Measurements from ENCODE around the gene SLAMF1. TPM values are rescaled to one million over a fixed set of nuclear protein-coding genes. Genes with fewer than 3 reads are reported as not detected.
A peak's percentile ranks its signal among the peaks of the same experiment; 100 is the strongest.
"Not testable (repeated sequence)": the region's sequence is repeated elsewhere in the genome, so short reads cannot be mapped to it uniquely, and the experiment has no call there.

The SLAMF1 gene, protein sequence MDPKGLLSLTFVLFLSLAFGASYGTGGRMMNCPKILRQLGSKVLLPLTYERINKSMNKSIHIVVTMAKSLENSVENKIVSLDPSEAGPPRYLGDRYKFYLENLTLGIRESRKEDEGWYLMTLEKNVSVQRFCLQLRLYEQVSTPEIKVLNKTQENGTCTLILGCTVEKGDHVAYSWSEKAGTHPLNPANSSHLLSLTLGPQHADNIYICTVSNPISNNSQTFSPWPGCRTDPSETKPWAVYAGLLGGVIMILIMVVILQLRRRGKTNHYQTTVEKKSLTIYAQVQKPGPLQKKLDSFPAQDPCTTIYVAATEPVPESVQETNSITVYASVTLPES
- total RNA-seq: 0.27 TPM
- long read RNA-seq: 0 reads

- intact Hi-C loops (cut with DNase I): no loop called here
- no peak for DNase-seq
- ATAC-seq (ENCODE audit: poor library complexity): no peak
These were observed at the start of gene SLAMF1 for GRCh38 chr1:160646711-160647328. SLAMF1 (minus strand) TSS chr1:160647044; CDS start chr1:160646945, 99 bp downstream.

- ATAC-seq (ENCODE audit: poor library complexity); intact Hi-C loops (cut with DNase I); DNase-seq: not testable (repeated sequence)
These were observed 45.5 kb upstream of the SLAMF1 start for GRCh38 chr1:160692390-160692789.

- DNase-seq: no peak
- no peak for ATAC-seq (ENCODE audit: poor library complexity)
- intact Hi-C loops (cut with DNase I): no loop called here
These were observed 38.4 kb upstream of the SLAMF1 start for GRCh38 chr1:160685266-160685665.

DNA sequence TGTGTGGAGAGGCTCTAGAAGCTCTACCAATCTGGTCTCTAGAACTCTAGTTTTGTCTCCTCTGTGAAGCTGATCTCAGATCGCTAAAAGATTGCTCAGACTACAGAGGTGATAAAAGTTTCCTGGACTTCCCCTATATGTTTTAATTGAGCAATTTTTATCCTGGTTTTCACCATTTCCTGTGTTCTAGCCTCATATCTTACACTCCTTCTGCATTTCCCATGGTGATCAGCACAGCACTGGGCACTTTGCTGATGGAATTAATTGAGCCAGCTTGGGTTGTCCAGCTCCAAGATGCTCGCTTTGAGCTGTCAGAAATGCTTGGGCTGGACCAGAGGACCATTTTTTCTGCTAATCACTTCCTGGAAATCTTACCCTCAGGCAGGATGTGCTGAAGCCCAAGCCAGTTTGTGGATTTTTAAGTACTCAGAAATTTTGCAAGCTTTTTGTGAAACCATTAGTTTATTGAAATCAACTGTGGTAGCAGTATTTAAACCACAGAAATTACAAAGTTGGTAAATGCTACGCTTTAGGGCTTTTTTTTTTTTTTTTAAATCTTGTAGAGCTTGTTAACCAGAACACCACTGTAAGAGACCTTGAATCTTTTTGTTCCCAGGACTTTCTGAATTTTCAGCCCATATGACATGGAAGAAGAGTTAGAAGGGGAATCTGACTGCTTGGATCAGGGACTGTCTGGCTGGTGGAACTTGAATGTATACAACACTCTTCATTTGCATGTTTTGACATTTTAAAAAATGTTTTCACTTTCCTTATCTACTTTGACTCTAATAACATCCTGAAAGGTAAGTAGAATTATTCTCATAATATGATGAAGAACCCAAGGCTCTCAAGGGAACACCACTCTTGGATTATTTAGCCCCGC is 36.4 kb upstream of the SLAMF1 start:
- DNase-seq: no peak
- ATAC-seq (ENCODE audit: poor library complexity): peak; percentile 18
- intact Hi-C loops (cut with DNase I): no loop called here

DNA sequence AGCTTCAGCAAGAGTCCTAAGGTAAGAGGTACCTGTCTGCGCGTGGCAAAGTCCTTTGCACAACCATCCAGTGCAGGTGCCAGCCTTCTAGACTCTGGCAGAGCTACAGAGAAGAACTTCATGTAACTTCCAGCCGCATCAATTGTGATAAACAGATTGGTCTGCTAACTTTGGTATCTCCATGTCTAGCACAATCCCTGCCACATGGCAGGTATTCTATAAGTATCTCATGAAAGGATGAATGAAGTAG is 35.0 kb upstream of the SLAMF1 start:
- no peak for DNase-seq
- intact Hi-C loops (cut with DNase I): no loop called here
- ATAC-seq (ENCODE audit: poor library complexity): no peak

- peak; percentile 83 for DNase-seq
- ATAC-seq (ENCODE audit: poor library complexity): peak; percentile 68
- intact Hi-C loops (cut with DNase I): no loop called here
These were observed 34.4 kb upstream of the SLAMF1 start for GRCh38 chr1:160681066-160681890.

GRCh38 chr1:160680399-160680798 is 33.6 kb upstream of the SLAMF1 start:
- intact Hi-C loops (cut with DNase I): no loop called here
- DNase-seq: no peak
- ATAC-seq (ENCODE audit: poor library complexity): no peak

GRCh38 chr1:160679893-160680292 is 33.0 kb upstream of the SLAMF1 start:
- ATAC-seq (ENCODE audit: poor library complexity) (no peak), DNase-seq (no peak)
- intact Hi-C loops (cut with DNase I): no loop called here

- intact Hi-C loops (cut with DNase I): no loop called here
- ATAC-seq (ENCODE audit: poor library complexity): no peak
- no peak for DNase-seq
These were observed 30.2 kb upstream of the SLAMF1 start for GRCh38 chr1:160676869-160677597.

- peak; percentile 77 for ATAC-seq (ENCODE audit: poor library complexity)
- DNase-seq: peak; percentile 79
- intact Hi-C loops (cut with DNase I): no loop called here
These were observed 29.0 kb upstream of the SLAMF1 start for GRCh38 chr1:160675641-160676410.

DNA sequence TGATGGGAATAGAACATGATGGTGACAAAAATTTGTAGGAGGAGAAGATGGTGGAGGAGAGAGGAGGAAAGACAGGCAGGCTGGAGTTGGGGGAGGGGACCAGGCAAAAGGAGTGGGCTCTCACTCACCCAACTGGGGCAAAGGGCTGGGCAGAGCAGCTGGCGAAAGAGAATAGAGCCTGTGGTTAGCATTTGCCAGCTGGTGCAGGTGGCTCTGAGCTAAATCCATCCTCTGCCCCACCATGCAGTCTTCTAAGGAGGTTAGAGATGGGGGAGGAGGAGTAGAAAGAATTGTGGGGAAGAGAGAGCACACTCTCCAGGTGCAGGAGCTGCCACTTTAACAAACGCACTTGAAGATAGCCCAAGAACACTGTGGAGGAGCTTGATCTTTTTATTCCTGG is 27.6 kb upstream of the SLAMF1 start:
- DNase-seq (no peak), ATAC-seq (ENCODE audit: poor library complexity) (no peak)
- intact Hi-C loops (cut with DNase I): no loop called here

DNA sequence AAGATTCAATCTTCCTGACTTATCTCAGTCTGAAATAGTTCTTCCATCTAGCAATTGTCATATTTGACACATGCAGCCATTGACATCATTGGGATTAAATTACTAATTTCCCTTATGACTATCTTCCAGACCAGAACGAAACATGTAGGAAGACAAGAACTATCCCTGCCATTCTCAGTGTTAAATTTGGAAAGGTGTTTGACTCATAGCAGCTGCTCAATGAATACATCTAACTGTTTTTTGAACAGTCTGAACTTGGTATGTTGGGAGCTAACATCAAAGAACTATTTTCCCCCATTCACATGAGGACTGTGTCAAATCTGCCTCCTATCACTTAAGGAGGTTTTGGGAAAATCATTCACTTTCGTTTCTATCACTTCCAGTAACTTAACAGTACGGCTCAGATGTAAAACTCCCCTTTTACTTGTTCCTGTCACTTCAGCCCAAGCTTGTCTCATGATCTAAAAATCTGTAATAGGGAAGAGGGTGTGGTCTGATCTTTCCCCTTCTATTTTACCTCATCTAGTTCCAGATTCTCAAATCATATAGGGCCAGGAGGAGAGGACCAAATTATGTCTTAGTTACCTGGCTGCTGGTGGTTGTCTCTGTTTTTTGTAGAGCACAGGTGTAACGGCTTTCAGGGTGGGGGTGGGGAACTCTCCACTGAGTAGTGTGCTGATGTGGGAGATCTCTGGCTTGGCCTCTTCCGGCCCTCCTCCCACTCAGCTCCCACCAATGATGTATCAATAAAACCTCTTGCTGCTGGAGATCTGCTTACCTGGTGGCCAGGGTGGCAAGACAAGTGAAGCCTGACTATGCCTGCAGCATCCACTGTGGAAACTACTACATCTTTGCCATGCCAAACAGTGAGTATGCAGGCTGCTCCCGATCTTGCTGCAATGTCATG is 26.2 kb upstream of the SLAMF1 start:
- DNase-seq: no peak
- intact Hi-C loops (cut with DNase I): no loop called here
- ATAC-seq (ENCODE audit: poor library complexity): no peak

GRCh38 chr1:160671603-160672517 is 25.0 kb upstream of the SLAMF1 start:
- intact Hi-C loops (cut with DNase I): no loop called here
- ATAC-seq (ENCODE audit: poor library complexity): no peak

DNA sequence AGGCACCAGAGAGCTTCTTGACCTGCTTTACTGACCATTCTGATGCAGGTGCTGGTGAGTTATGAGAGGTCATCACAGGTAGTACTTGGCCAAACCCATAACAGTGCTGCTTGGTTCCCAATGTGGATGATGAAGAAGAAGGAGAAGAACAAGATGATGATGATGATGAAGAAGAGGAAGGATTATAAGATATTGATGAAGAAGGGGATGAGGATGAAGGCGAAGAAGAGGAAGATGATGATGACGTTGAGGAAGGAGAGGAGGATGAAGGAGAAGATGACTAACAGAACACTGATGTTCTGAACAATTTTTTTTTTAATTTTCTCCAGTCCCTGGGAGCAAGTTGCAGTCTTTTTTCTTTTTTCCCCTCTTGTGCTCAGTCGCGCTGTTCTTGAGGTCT is 23.9 kb upstream of the SLAMF1 start:
- intact Hi-C loops (cut with DNase I): no loop called here
- ATAC-seq (ENCODE audit: poor library complexity): no peak
- DNase-seq: no peak

More at GRCh38 chr1:160671603-160672517, 25.0 kb upstream of the SLAMF1 start:
- DNase-seq: no peak

GRCh38 chr1:160669802-160670201 is 23.0 kb upstream of the SLAMF1 start:
- intact Hi-C loops (cut with DNase I): no loop called here
- ATAC-seq (ENCODE audit: poor library complexity) (no peak), DNase-seq (no peak)

DNA sequence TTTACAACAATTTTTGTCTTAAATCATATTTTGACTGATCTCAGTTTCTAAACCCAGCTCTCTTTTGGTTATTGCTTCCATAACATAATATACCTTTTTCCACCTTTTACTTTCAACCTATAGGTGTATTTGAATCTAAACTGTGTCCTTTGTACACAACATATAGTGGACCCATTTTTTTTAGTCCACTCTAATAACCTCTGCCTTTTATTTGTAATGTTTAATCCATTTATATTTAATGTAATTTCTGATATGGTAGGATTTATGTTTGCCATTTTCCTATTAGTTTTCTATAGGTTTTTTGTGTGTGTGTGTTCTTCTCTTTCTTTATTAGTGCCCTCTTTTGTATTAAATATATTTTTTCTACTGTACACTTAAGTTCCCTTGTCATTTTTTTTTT is 22.4 kb upstream of the SLAMF1 start:
- ATAC-seq (ENCODE audit: poor library complexity) (no peak), DNase-seq (no peak)
- intact Hi-C loops (cut with DNase I): no loop called here
